Activated naive CD8-positive, alpha-beta T cell treated with anti-CD3 and anti-CD28 coated beads, Interleukin-2, amount 10 ng/mL, durations not matched to agents 7 days and 5 days (primary cell): ENCODE measurements around the gene SEMA6A. TPM values are rescaled to one million over a fixed set of nuclear protein-coding genes. Genes with fewer than 3 reads are reported as not detected.
A peak's percentile ranks its signal among the peaks of the same experiment; 100 is the strongest.

Experiments
- ATAC-seq: fragments of 150-1000 bp; cut with Tn5 transposase; one replicate; pipeline ENCODE4 v1.10.0; 2021; ENCODE audit warnings: low read depth, moderate library complexity
- POLR2A ChIA-PET: fragments of 350-600 bp; sonication (Branson Sonifier 250); formaldehyde crosslinking; loops from one replicate; lab custom pipeline; 2021; ENCODE audit warnings: antibody characterized with exemption; lab: Charles Lee
- DNase-seq: peaks from one replicate; pipeline ENCODE4 v3.0.0; 2021
- H3K27ac Mint-ChIP-seq: one replicate; pipeline ENCODE4 v1.8.0; 2022; ENCODE audit warnings: mild to moderate bottlenecking, mixed read lengths
- H3K27me3 Mint-ChIP-seq: one replicate; pipeline ENCODE4 v1.8.0; 2022; ENCODE audit warnings: mild to moderate bottlenecking, moderate library complexity, mixed read lengths
- H3K36me3 Mint-ChIP-seq: one replicate; pipeline ENCODE4 v1.8.0; 2021; ENCODE audit warnings: mild to moderate bottlenecking, mixed read lengths
- H3K4me1 Mint-ChIP-seq: one replicate; pipeline ENCODE4 v1.8.0; 2021; ENCODE audit warnings: mixed read lengths
- H3K4me3 Mint-ChIP-seq: one replicate; pipeline ENCODE4 v1.8.0; 2022; ENCODE audit warnings: mild to moderate bottlenecking, moderate library complexity, mixed read lengths
- H3K9me3 Mint-ChIP-seq: one replicate; pipeline ENCODE4 v1.8.0; 2021; ENCODE audit warnings: mixed read lengths
- total RNA-seq, 2 experiments: library from RNA; stranded (reverse); gene quantifications; one replicate each; pipeline ENCODE4 v1.2.3, GENCODE V29; 2021

The SEMA6A gene
- total RNA-seq, 2 experiments from 2014 or later: not detected

DNA sequence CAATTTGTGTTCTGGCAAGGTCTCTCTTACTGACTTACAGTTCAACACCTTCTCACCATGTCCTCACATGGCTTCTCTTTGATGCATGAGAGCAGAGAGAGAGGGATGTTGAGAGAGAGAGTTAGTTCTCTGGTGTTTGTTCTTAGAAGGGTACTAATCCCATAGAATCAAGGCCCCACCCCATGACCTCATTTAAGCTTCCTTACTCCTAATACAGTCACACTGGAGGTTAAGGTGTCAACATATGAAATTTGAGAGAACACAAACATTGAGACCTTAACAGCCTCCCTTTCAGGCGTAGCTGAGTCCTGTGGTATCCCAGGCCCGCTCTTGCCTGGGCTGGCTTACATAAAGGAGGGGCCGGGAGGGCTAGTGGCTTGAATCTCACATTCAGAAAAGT, 10.6 kb upstream of the SEMA6A start:
- no peak overlapping the region for H3K27ac Mint-ChIP-seq
- no peaks in the 10 kb centered on the region for H3K36me3 Mint-ChIP-seq
- ATAC-seq (no peak), DNase-seq (no peak)
- peaks cover 2% of the 10 kb centered on the region for H3K4me1 Mint-ChIP-seq
- no peaks in the 10 kb centered on the region for H3K9me3 Mint-ChIP-seq
- no peak overlapping the region for H3K4me3 Mint-ChIP-seq
- H3K27me3 Mint-ChIP-seq: peaks cover 33% of the 10 kb centered on the region
- POLR2A ChIA-PET: no interaction called here

- Mint-ChIP-seq H3K27me3 (peaks cover 44% of the 10 kb centered on the region), H3K9me3 (no peaks in the 10 kb centered on the region), H3K4me1 (peaks cover 2% of the 10 kb centered on the region), H3K4me3 (no peak overlapping the region), H3K36me3 (no peaks in the 10 kb centered on the region), H3K27ac (no peak overlapping the region)
- POLR2A ChIA-PET: no interaction called here
- DNase-seq (no peak), ATAC-seq (no peak)
These were observed 9.2 kb upstream of the SEMA6A start for GRCh38 chr5:116583862-116584222.

DNA sequence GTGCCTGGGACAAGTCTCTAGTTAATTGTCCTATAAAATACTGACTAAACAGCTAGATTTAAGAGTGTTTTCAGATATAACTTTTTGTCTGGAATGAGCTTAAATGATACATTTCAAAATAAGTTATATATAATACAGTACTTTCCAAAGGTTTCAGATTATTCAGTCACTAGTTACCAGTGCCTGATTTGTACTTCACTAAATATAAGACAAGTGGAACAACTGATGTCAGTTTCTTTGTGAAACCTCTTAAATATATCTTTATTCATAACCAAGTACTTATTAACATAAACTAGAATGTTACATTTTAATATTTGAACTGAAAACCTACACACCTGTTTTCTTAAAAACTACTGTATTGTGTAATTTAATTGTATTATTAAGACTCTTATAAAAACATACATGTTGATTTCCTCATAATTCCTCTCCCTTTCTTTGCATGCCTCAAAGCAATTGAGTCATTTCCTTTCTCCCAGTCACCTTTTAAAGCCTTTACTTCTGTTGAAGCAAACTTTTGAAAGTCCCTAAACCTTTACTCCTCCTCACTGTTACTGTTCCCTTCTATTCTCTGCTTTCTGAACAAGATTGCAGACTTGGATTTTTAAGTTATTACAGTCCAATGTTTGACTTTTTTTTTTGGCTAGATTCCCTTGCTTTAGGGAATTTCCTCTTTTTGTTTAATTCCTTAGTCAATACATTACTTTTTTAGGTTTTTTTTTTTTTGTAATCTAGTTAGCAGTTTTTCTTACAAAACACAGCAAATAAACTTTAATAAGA, 8.7 kb upstream of the SEMA6A start:
- peaks cover 45% of the 10 kb centered on the region for H3K27me3 Mint-ChIP-seq
- no peak overlapping the region for H3K27ac Mint-ChIP-seq
- H3K9me3 Mint-ChIP-seq: no peaks in the 10 kb centered on the region
- peaks cover 2% of the 10 kb centered on the region for H3K4me1 Mint-ChIP-seq
- no peak overlapping the region for H3K4me3 Mint-ChIP-seq
- H3K36me3 Mint-ChIP-seq: no peaks in the 10 kb centered on the region
- POLR2A ChIA-PET: no interaction called here
- DNase-seq: no peak
- no peak for ATAC-seq

- POLR2A ChIA-PET: no interaction called here
- Mint-ChIP-seq H3K27ac (no peak overlapping the region), H3K36me3 (no peaks in the 10 kb centered on the region), H3K4me3 (no peak overlapping the region), H3K9me3 (no peaks in the 10 kb centered on the region), H3K27me3 (peaks cover 52% of the 10 kb centered on the region), H3K4me1 (peaks cover 7% of the 10 kb centered on the region)
- ATAC-seq (no peak), DNase-seq (no peak)
These were observed 7.3 kb upstream of the SEMA6A start for GRCh38 chr5:116581910-116582309.

DNA sequence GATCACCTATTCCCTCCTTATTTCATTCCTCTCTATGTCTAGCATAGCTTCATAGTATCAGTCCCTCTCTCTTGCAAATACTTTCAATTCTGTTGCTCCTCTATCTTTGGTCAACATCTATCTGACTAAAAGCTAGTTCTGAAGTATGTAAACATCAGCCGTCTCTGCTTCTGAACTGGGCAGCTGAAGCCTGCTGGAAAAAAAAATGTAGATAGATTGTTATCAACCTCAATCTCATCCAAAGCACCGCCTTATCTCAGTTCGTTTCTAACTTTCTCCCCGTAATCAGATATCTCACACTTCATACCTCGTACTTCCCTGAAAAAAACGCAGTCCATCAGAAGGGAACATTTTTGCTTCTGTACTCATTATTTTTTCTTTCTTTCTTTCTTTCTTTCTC, 4.5 kb upstream of the SEMA6A start:
- H3K4me1 Mint-ChIP-seq: peaks cover 20% of the 10 kb centered on the region
- H3K4me3 Mint-ChIP-seq: no peak overlapping the region
- H3K36me3 Mint-ChIP-seq: peaks cover 1% of the 10 kb centered on the region
- POLR2A ChIA-PET: no interaction called here
- no peak overlapping the region for H3K27ac Mint-ChIP-seq
- no peaks in the 10 kb centered on the region for H3K9me3 Mint-ChIP-seq
- H3K27me3 Mint-ChIP-seq: peaks cover 68% of the 10 kb centered on the region
- DNase-seq (no peak), ATAC-seq (no peak)

- ATAC-seq (no peak), DNase-seq (no peak)
- peaks cover 19% of the 10 kb centered on the region for H3K4me1 Mint-ChIP-seq
- no peak overlapping the region for H3K27ac Mint-ChIP-seq
- H3K9me3 Mint-ChIP-seq: no peaks in the 10 kb centered on the region
- no peak overlapping the region for H3K4me3 Mint-ChIP-seq
- POLR2A ChIA-PET: no interaction called here
- H3K27me3 Mint-ChIP-seq: peaks cover 67% of the 10 kb centered on the region
- peaks cover 1% of the 10 kb centered on the region for H3K36me3 Mint-ChIP-seq
These were observed 4.1 kb upstream of the SEMA6A start for GRCh38 chr5:116578676-116579075.

GRCh38 chr5:116577064-116577788, 2.6 kb upstream of the SEMA6A start:
- Mint-ChIP-seq H3K27ac (no peak overlapping the region), H3K36me3 (peaks cover 1% of the 10 kb centered on the region), H3K27me3 (peaks cover 73% of the 10 kb centered on the region), H3K4me1 (peaks cover 21% of the 10 kb centered on the region), H3K4me3 (peak overlapping the region; percentile 12), H3K9me3 (no peaks in the 10 kb centered on the region)
- ATAC-seq (peak; percentile 26), DNase-seq (no peak)
- POLR2A ChIA-PET: no interaction called here

GRCh38 chr5:116576053-116576713, 1.6 kb upstream of the SEMA6A start:
- Mint-ChIP-seq H3K27ac (no peak overlapping the region), H3K9me3 (no peaks in the 10 kb centered on the region), H3K36me3 (peaks cover 1% of the 10 kb centered on the region), H3K4me1 (peaks cover 21% of the 10 kb centered on the region), H3K27me3 (peaks cover 79% of the 10 kb centered on the region), H3K4me3 (peak overlapping the region; percentile 90)
- DNase-seq (peak; percentile 70), ATAC-seq (peak; percentile 31)
- POLR2A ChIA-PET: no interaction called here

GRCh38 chr5:116575326-116576052, 866 bp upstream of the SEMA6A start:
- no peak overlapping the region for H3K27ac Mint-ChIP-seq
- ATAC-seq: no peak
- peaks cover 81% of the 10 kb centered on the region for H3K27me3 Mint-ChIP-seq
- POLR2A ChIA-PET: interaction anchor here (0.6 kb wide), 1 partner anchor 999 kb away, joined by 3 read pairs; no protein-coding TSS in a partner anchor
- peaks cover 21% of the 10 kb centered on the region for H3K4me1 Mint-ChIP-seq
- DNase-seq: peak; percentile 40
- H3K4me3 Mint-ChIP-seq: peak overlapping the region; percentile 90
- H3K9me3 Mint-ChIP-seq: no peaks in the 10 kb centered on the region
- peaks cover 1% of the 10 kb centered on the region for H3K36me3 Mint-ChIP-seq

DNA sequence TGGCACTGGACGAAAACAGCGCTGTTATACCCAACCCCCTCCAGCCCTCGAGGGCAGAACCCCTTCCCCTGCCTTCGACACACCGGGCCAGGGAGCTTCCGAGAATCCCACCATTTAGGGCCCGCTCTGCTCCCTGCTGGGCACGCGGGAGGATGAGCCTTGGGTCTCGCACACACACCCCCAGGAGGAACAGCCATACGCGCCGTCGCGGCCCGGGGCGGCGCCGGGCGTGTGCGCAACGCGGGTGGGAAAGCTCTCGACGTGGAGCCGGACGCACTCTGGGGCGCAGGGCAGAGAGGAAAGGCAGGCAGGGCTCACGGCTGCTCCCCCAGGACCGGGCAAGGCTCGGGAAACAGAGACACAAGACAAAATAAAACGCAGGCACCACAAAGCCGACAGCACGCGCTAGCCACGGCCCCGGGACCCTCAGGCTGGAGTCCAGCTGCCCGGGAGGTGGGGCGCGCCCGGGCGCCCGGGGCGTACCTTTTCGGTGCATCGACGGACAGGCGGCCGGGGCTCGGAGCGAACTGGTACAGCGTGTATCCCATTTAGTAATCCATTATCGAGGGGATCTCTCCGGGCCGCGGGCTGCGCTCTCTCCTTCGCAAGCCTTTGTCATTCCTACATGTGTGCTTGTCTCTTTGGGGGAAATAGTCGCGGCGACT, 789 bp downstream of the SEMA6A start:
- DNase-seq (peak; percentile 41), ATAC-seq (no peak)
- POLR2A ChIA-PET: no interaction called here
- no peaks in the 10 kb centered on the region for H3K9me3 Mint-ChIP-seq
- H3K27me3 Mint-ChIP-seq: peaks cover 84% of the 10 kb centered on the region
- peak overlapping the region; percentile 90 for H3K4me3 Mint-ChIP-seq
- peaks cover 1% of the 10 kb centered on the region for H3K36me3 Mint-ChIP-seq
- peaks cover 21% of the 10 kb centered on the region for H3K4me1 Mint-ChIP-seq
- H3K27ac Mint-ChIP-seq: peak overlapping the region; percentile 80

DNA sequence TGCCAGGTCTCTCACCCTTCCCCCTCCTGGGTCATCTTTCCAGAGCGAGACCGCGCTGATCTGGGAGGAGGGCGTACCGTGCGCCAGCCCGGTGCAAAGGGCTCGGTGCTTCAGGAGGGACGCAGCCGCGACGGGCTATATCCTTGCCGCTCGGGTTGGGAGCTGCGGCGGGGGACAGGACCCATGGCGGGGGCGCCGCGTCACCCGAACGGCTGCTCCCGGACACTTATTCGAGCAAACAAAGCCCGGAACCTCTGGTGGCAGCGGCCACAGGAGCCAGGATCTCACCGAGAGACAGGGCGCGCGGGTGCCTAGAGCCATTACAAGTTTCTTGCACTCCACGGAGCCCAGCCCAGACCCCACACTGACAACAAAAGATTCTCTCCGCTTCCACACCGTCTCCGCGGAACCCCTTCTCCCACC, 1.3 kb downstream of the SEMA6A start:
- POLR2A ChIA-PET: no interaction called here
- Mint-ChIP-seq H3K27ac (no peak overlapping the region), H3K4me3 (peak overlapping the region; percentile 60), H3K27me3 (peaks cover 81% of the 10 kb centered on the region), H3K4me1 (peaks cover 21% of the 10 kb centered on the region), H3K9me3 (no peaks in the 10 kb centered on the region), H3K36me3 (peaks cover 1% of the 10 kb centered on the region)
- peak; percentile 43 for DNase-seq
- no peak for ATAC-seq

GRCh38 chr5:116572350-116573278, 2.0 kb downstream of the SEMA6A start:
- H3K4me3 Mint-ChIP-seq: no peak overlapping the region
- no peaks in the 10 kb centered on the region for H3K9me3 Mint-ChIP-seq
- H3K27ac Mint-ChIP-seq: no peak overlapping the region
- POLR2A ChIA-PET: no interaction called here
- H3K4me1 Mint-ChIP-seq: peaks cover 21% of the 10 kb centered on the region
- H3K27me3 Mint-ChIP-seq: peaks cover 75% of the 10 kb centered on the region
- peaks cover 1% of the 10 kb centered on the region for H3K36me3 Mint-ChIP-seq
- ATAC-seq (no peak), DNase-seq (no peak)
